ENCODE results near the gene CDSN.

The CDSN gene

GRCh38 chr6:31096656-31097055 lies 23.6 kb downstream of the CDSN start:
- H2AFZ ChIP-seq (ENCODE audit: low read depth, low read length) = no peak overlapping the region
- no peaks in the 10 kb centered on the region for H3K9me3 ChIP-seq (ENCODE audit: low read length)
- H3K4me3 ChIP-seq (ENCODE audit: low read length) = no peak overlapping the region
- H3K27me3 ChIP-seq (ENCODE audit: insufficient read depth, low read length) = peaks cover 4% of the 10 kb centered on the region
- H3K36me3 ChIP-seq (ENCODE audit: insufficient read depth, low read length) = no peaks in the 10 kb centered on the region
- H3K4me1 ChIP-seq (ENCODE audit: insufficient read depth, low read length) = peaks cover 2% of the 10 kb centered on the region

- no peaks in the 10 kb centered on the region for H3K36me3 ChIP-seq (ENCODE audit: insufficient read depth, low read length)
- peaks cover 2% of the 10 kb centered on the region for H3K4me1 ChIP-seq (ENCODE audit: insufficient read depth, low read length)
- H2AFZ ChIP-seq (ENCODE audit: low read depth, low read length) = no peak overlapping the region
- no peak overlapping the region for H3K4me3 ChIP-seq (ENCODE audit: low read length)
- H3K27me3 ChIP-seq (ENCODE audit: insufficient read depth, low read length) = peaks cover 4% of the 10 kb centered on the region
- no peaks in the 10 kb centered on the region for H3K9me3 ChIP-seq (ENCODE audit: low read length)
Observed at GRCh38 chr6:31096215-31096614, 24.0 kb downstream of the CDSN start.

- Histone ChIP-seq H3K36me3 (ENCODE audit: insufficient read depth, low read length) (no peaks in the 10 kb centered on the region), H3K9me3 (ENCODE audit: low read length) (no peaks in the 10 kb centered on the region), H3K27me3 (ENCODE audit: insufficient read depth, low read length) (peaks cover 4% of the 10 kb centered on the region), H3K4me3 (ENCODE audit: low read length) (no peak overlapping the region), H2AFZ (ENCODE audit: low read depth, low read length) (no peak overlapping the region), H3K4me1 (ENCODE audit: insufficient read depth, low read length) (peaks cover 2% of the 10 kb centered on the region)
Observed at GRCh38 chr6:31094389-31094881, 25.8 kb downstream of the CDSN start.

GRCh38 chr6:31092769-31093505 lies 27.3 kb downstream of the CDSN start:
- Histone ChIP-seq H3K9me3 (ENCODE audit: low read length) (no peaks in the 10 kb centered on the region), H3K4me1 (ENCODE audit: insufficient read depth, low read length) (peaks cover 2% of the 10 kb centered on the region), H3K36me3 (ENCODE audit: insufficient read depth, low read length) (no peaks in the 10 kb centered on the region), H3K4me3 (ENCODE audit: low read length) (no peak overlapping the region), H2AFZ (ENCODE audit: low read depth, low read length) (no peak overlapping the region), H3K27me3 (ENCODE audit: insufficient read depth, low read length) (peaks cover 4% of the 10 kb centered on the region)

GRCh38 chr6:31092238-31092637 lies 28.0 kb downstream of the CDSN start:
- Histone ChIP-seq H3K4me3 (ENCODE audit: low read length) (no peak overlapping the region), H3K36me3 (ENCODE audit: insufficient read depth, low read length) (no peaks in the 10 kb centered on the region), H3K27me3 (ENCODE audit: insufficient read depth, low read length) (peaks cover 4% of the 10 kb centered on the region), H2AFZ (ENCODE audit: low read depth, low read length) (no peak overlapping the region), H3K4me1 (ENCODE audit: insufficient read depth, low read length) (peaks cover 2% of the 10 kb centered on the region), H3K9me3 (ENCODE audit: low read length) (no peaks in the 10 kb centered on the region)

GRCh38 chr6:31091680-31092079 lies 28.6 kb downstream of the CDSN start:
- Histone ChIP-seq H3K9me3 (ENCODE audit: low read length) (no peaks in the 10 kb centered on the region), H3K36me3 (ENCODE audit: insufficient read depth, low read length) (no peaks in the 10 kb centered on the region), H3K27me3 (ENCODE audit: insufficient read depth, low read length) (peaks cover 4% of the 10 kb centered on the region), H3K4me3 (ENCODE audit: low read length) (no peak overlapping the region), H3K4me1 (ENCODE audit: insufficient read depth, low read length) (peaks cover 2% of the 10 kb centered on the region), H2AFZ (ENCODE audit: low read depth, low read length) (no peak overlapping the region)

- Histone ChIP-seq H3K36me3 (ENCODE audit: insufficient read depth, low read length) (no peaks in the 10 kb centered on the region), H3K27me3 (ENCODE audit: insufficient read depth, low read length) (peaks cover 3% of the 10 kb centered on the region), H3K4me3 (ENCODE audit: low read length) (no peak overlapping the region)
Observed at GRCh38 chr6:31090973-31091364, 29.3 kb downstream of the CDSN start.

GRCh38 chr6:31090275-31090972 lies 29.8 kb downstream of the CDSN start:
- Histone ChIP-seq H3K36me3 (ENCODE audit: insufficient read depth, low read length) (no peaks in the 10 kb centered on the region), H3K4me1 (ENCODE audit: insufficient read depth, low read length) (peaks cover 2% of the 10 kb centered on the region), H2AFZ (ENCODE audit: low read depth, low read length) (no peak overlapping the region), H3K4me3 (ENCODE audit: low read length) (no peak overlapping the region), H3K9me3 (ENCODE audit: low read length) (no peaks in the 10 kb centered on the region), H3K27me3 (ENCODE audit: insufficient read depth, low read length) (no peaks in the 10 kb centered on the region)

More at GRCh38 chr6:31090973-31091364, 29.3 kb downstream of the CDSN start:
- H3K4me1 ChIP-seq (ENCODE audit: insufficient read depth, low read length) = peaks cover 2% of the 10 kb centered on the region
- H2AFZ ChIP-seq (ENCODE audit: low read depth, low read length) = no peak overlapping the region
- H3K9me3 ChIP-seq (ENCODE audit: low read length) = no peaks in the 10 kb centered on the region

GRCh38 chr6:31087494-31088089 lies 32.7 kb downstream of the CDSN start:
- no peaks in the 10 kb centered on the region for H3K4me1 ChIP-seq (ENCODE audit: insufficient read depth, low read length)
- H3K36me3 ChIP-seq (ENCODE audit: insufficient read depth, low read length) = no peaks in the 10 kb centered on the region
- no peaks in the 10 kb centered on the region for H3K9me3 ChIP-seq (ENCODE audit: low read length)
- no peaks in the 10 kb centered on the region for H3K27me3 ChIP-seq (ENCODE audit: insufficient read depth, low read length)
- no peak overlapping the region for H2AFZ ChIP-seq (ENCODE audit: low read depth, low read length)
- no peak overlapping the region for H3K4me3 ChIP-seq (ENCODE audit: low read length)

GRCh38 chr6:31086788-31087440 lies 33.3 kb downstream of the CDSN start:
- H2AFZ ChIP-seq (ENCODE audit: low read depth, low read length) = no peak overlapping the region
- H3K36me3 ChIP-seq (ENCODE audit: insufficient read depth, low read length) = no peaks in the 10 kb centered on the region
- H3K4me1 ChIP-seq (ENCODE audit: insufficient read depth, low read length) = no peaks in the 10 kb centered on the region
- H3K27me3 ChIP-seq (ENCODE audit: insufficient read depth, low read length) = no peaks in the 10 kb centered on the region
- H3K9me3 ChIP-seq (ENCODE audit: low read length) = no peaks in the 10 kb centered on the region
- H3K4me3 ChIP-seq (ENCODE audit: low read length) = no peak overlapping the region

GRCh38 chr6:31083742-31084354 lies 36.4 kb downstream of the CDSN start:
- H3K27me3 ChIP-seq (ENCODE audit: insufficient read depth, low read length) = no peaks in the 10 kb centered on the region
- no peak overlapping the region for H2AFZ ChIP-seq (ENCODE audit: low read depth, low read length)
- peaks cover 3% of the 10 kb centered on the region for H3K4me1 ChIP-seq (ENCODE audit: insufficient read depth, low read length)
- H3K9me3 ChIP-seq (ENCODE audit: low read length) = no peaks in the 10 kb centered on the region
- H3K36me3 ChIP-seq (ENCODE audit: insufficient read depth, low read length) = no peaks in the 10 kb centered on the region
- no peak overlapping the region for H3K4me3 ChIP-seq (ENCODE audit: low read length)

- Histone ChIP-seq H2AFZ (ENCODE audit: low read depth, low read length) (no peak overlapping the region), H3K9me3 (ENCODE audit: low read length) (no peaks in the 10 kb centered on the region), H3K4me1 (ENCODE audit: insufficient read depth, low read length) (peaks cover 3% of the 10 kb centered on the region), H3K27me3 (ENCODE audit: insufficient read depth, low read length) (peaks cover 2% of the 10 kb centered on the region), H3K36me3 (ENCODE audit: insufficient read depth, low read length) (no peaks in the 10 kb centered on the region), H3K4me3 (ENCODE audit: low read length) (no peak overlapping the region)
Observed at GRCh38 chr6:31081872-31082271, 38.4 kb downstream of the CDSN start.

All from neuron (in vitro differentiated cells).